Measurements from ENCODE around the gene CCDC82. TPM values are rescaled to one million over a fixed set of nuclear protein-coding genes. Genes with fewer than 3 reads are reported as not detected.

CCDC82 gene
- polyA plus RNA-seq, 1 of the 3 experiments (the other 2 are of a cell fraction), result 8.7 TPM

GRCh38 chr11:96306071-96306470, 83.6 kb downstream of the CCDC82 start:
- WGBS (ENCODE audit: low lambda C conversion rate), result 96% methylated on average over 1 of the region's 1 CpG
- POLR2A ChIA-PET, result no interaction called here
- H3K4me1 ChIP-seq (ENCODE audit: control insufficient read depth in 1 of 2, insufficient read depth in 2 of 2, low read depth in 1 of 2, low read length in 1 of 2), result peaks cover 15 to 77% of the 10 kb centered on the region in 2 experiments

More at GRCh38 chr11:96306071-96306470, 83.6 kb downstream of the CCDC82 start:
- Histone ChIP-seq H3F3A (replicated peaks; ENCODE audit: insufficient read depth) (peaks cover 71% of the 10 kb centered on the region), H3K36me3 (replicated peaks in 1 of 2; ENCODE audit: control insufficient read depth in 1 of 2, insufficient read depth in 2 of 2, low read length in 1 of 2) (peaks cover 0 to 5% of the 10 kb centered on the region in 2 experiments), H3K9me2 (no peaks in the 10 kb centered on the region), H3K79me2 (ENCODE audit: insufficient read depth) (peaks cover 82% of the 10 kb centered on the region), H2AFZ (ENCODE audit: low read depth) (no peak overlapping the region), H3K9me3 (no peaks in the 10 kb centered on the region), H4K20me1 (ENCODE audit: insufficient read depth) (no peaks in the 10 kb centered on the region), H3K27me3 (ENCODE audit: insufficient read depth) (no peaks in the 10 kb centered on the region), H3K4me2 (peak overlapping the region; percentile 83), H3K9ac (peak overlapping the region; percentile 84), H3K4me3 (ENCODE audit: low read depth in 2 of 2, low read length in 1 of 2) (peak overlapping the region in 1 of 2 experiments; percentile 47; a peak in 1 of 4 replicates), H3K27ac (ENCODE audit: low read depth in 2 of 2, low read length in 1 of 2) (peak overlapping the region; percentile 87 to 100)
- CTCF ChIA-PET, result interaction anchor here (1.1 kb wide), 1 partner anchor 13 kb away, joined by 3 read pairs; no protein-coding TSS in a partner anchor
- no peak for DNase-seq
- TF ChIP-seq, protein P1, sequence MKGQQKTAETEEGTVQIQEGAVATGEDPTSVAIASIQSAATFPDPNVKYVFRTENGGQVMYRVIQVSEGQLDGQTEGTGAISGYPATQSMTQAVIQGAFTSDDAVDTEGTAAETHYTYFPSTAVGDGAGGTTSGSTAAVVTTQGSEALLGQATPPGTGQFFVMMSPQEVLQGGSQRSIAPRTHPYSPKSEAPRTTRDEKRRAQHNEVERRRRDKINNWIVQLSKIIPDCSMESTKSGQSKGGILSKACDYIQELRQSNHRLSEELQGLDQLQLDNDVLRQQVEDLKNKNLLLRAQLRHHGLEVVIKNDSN (IDR thresholded peaks at IDR 0.05; ENCODE audit: borderline replicate concordance, low read depth), result no peak
- TF ChIP-seq NFIC (IDR thresholded peaks at IDR 0.05; ENCODE audit: borderline replicate concordance) (no peak), RCOR1 (IDR thresholded peaks at IDR 0.05; ENCODE audit: low read length) (no peak), PBX3 (IDR thresholded peaks at IDR 0.05) (no peak), GATA2 (CRISPR knock-in tag; IDR thresholded peaks at IDR 0.05) (no peak), TCF12 (IDR thresholded peaks at IDR 0.05) (no peak), EZH2phosphoT487 (IDR thresholded peaks at IDR 0.05; ENCODE audit: borderline replicate concordance, low read depth) (no peak), RXRA (IDR thresholded peaks at IDR 0.05; ENCODE audit: borderline replicate concordance, low read depth) (no peak), FOXM1 (IDR thresholded peaks at IDR 0.05; ENCODE audit: low read depth) (no peak), MXI1 (IDR thresholded peaks at IDR 0.05; ENCODE audit: low read depth, low read length) (no peak), FOXJ3 (CRISPR knock-in tag; IDR thresholded peaks at IDR 0.05) (no peak), YY1 (IDR thresholded peaks at IDR 0.05; ENCODE audit: low read depth) (no peak), GABPA (IDR thresholded peaks at IDR 0.05; ENCODE audit: low read depth) (no peak), SIN3A (IDR thresholded peaks at IDR 0.05; ENCODE audit: borderline replicate concordance, low read depth, low read length) (no peak)
- TF ChIP-seq, protein P2, sequence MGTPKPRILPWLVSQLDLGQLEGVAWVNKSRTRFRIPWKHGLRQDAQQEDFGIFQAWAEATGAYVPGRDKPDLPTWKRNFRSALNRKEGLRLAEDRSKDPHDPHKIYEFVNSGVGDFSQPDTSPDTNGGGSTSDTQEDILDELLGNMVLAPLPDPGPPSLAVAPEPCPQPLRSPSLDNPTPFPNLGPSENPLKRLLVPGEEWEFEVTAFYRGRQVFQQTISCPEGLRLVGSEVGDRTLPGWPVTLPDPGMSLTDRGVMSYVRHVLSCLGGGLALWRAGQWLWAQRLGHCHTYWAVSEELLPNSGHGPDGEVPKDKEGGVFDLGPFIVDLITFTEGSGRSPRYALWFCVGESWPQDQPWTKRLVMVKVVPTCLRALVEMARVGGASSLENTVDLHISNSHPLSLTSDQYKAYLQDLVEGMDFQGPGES (IDR thresholded peaks at IDR 0.05; ENCODE audit: low read depth, low read length), result no peak
- TF ChIP-seq, protein P3, sequence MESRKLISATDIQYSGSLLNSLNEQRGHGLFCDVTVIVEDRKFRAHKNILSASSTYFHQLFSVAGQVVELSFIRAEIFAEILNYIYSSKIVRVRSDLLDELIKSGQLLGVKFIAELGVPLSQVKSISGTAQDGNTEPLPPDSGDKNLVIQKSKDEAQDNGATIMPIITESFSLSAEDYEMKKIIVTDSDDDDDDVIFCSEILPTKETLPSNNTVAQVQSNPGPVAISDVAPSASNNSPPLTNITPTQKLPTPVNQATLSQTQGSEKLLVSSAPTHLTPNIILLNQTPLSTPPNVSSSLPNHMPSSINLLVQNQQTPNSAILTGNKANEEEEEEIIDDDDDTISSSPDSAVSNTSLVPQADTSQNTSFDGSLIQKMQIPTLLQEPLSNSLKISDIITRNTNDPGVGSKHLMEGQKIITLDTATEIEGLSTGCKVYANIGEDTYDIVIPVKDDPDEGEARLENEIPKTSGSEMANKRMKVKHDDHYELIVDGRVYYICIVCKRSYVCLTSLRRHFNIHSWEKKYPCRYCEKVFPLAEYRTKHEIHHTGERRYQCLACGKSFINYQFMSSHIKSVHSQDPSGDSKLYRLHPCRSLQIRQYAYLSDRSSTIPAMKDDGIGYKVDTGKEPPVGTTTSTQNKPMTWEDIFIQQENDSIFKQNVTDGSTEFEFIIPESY (IDR thresholded peaks at IDR 0.05; ENCODE audit: borderline replicate concordance, low read depth), result no peak
- TF ChIP-seq, protein P4, sequence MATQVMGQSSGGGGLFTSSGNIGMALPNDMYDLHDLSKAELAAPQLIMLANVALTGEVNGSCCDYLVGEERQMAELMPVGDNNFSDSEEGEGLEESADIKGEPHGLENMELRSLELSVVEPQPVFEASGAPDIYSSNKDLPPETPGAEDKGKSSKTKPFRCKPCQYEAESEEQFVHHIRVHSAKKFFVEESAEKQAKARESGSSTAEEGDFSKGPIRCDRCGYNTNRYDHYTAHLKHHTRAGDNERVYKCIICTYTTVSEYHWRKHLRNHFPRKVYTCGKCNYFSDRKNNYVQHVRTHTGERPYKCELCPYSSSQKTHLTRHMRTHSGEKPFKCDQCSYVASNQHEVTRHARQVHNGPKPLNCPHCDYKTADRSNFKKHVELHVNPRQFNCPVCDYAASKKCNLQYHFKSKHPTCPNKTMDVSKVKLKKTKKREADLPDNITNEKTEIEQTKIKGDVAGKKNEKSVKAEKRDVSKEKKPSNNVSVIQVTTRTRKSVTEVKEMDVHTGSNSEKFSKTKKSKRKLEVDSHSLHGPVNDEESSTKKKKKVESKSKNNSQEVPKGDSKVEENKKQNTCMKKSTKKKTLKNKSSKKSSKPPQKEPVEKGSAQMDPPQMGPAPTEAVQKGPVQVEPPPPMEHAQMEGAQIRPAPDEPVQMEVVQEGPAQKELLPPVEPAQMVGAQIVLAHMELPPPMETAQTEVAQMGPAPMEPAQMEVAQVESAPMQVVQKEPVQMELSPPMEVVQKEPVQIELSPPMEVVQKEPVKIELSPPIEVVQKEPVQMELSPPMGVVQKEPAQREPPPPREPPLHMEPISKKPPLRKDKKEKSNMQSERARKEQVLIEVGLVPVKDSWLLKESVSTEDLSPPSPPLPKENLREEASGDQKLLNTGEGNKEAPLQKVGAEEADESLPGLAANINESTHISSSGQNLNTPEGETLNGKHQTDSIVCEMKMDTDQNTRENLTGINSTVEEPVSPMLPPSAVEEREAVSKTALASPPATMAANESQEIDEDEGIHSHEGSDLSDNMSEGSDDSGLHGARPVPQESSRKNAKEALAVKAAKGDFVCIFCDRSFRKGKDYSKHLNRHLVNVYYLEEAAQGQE (IDR thresholded peaks at IDR 0.05; ENCODE audit: low read depth, low read length), result no peak
- TF ChIP-seq, protein P5, sequence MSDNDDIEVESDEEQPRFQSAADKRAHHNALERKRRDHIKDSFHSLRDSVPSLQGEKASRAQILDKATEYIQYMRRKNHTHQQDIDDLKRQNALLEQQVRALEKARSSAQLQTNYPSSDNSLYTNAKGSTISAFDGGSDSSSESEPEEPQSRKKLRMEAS (IDR thresholded peaks at IDR 0.05; ENCODE audit: low read depth), result no peak
